HFFc6 (cell line): ENCODE results near the gene UBE2D2. TPM values are rescaled to one million over a fixed set of nuclear protein-coding genes. Genes with fewer than 3 reads are reported as not detected.

Experiments
- DNase-seq: peaks from one replicate; pipeline ENCODE4 v3.0.0-alpha.2; 2018
- H3K27ac Mint-ChIP-seq: 2 replicates; pipeline ENCODE4 v1.8.0; 2020; ENCODE audit warnings: mild to moderate bottlenecking, mixed read lengths
- H3K27me3 Mint-ChIP-seq: 2 replicates; pipeline ENCODE4 v1.8.0; 2021; ENCODE audit warnings: mild to moderate bottlenecking, moderate library complexity, mixed read lengths; ENCODE audit not compliant: insufficient read depth
- H3K36me3 Mint-ChIP-seq: 2 replicates; pipeline ENCODE4 v1.8.0; 2021; ENCODE audit warnings: low read depth, mixed read lengths
- H3K4me1 Mint-ChIP-seq: 2 replicates; pipeline ENCODE4 v1.8.0; 2020; ENCODE audit warnings: low read depth, mixed read lengths
- H3K4me3 Mint-ChIP-seq: 2 replicates; pipeline ENCODE4 v1.8.0; 2020; ENCODE audit warnings: mild to moderate bottlenecking, moderate library complexity, mixed read lengths
- H3K9me3 Mint-ChIP-seq: 2 replicates; pipeline ENCODE4 v1.8.0; 2020; ENCODE audit warnings: mild to moderate bottlenecking, mixed read lengths
- CTCF ChIP-seq: fragments of 200-600 bp; sonication (generic); IDR thresholded peaks from 2 replicates; pipeline ENCODE4 v1.5.0; 2021; ENCODE audit warnings: antibody characterized with exemption, mild to moderate bottlenecking
- total RNA-seq, 6 experiments: library from RNA; stranded (reverse); fragmentation: NEBNext Ultra II Directional; extraction: Animal tissue kit (Norgen Biotek cat#: 25700); gene quantifications; 2 replicates in 1 of 6; 3 replicates in 5 of 6; pipeline ENCODE4 v1.2.3, GENCODE V29; 2021

UBE2D2 gene
- total RNA-seq, 6 experiments from 2014 or later, result 113 to 144 (median 123) TPM

- no peak for TF ChIP-seq CTCF
- H3K4me1 Mint-ChIP-seq, result peaks cover 18% of the 10 kb centered on the region
- no peak for DNase-seq
- no peaks in the 10 kb centered on the region for H3K36me3 Mint-ChIP-seq
- no peak overlapping the region for H3K27ac Mint-ChIP-seq
- H3K4me3 Mint-ChIP-seq, result no peak overlapping the region
- H3K9me3 Mint-ChIP-seq, result no peaks in the 10 kb centered on the region
- H3K27me3 Mint-ChIP-seq, result peaks cover 5% of the 10 kb centered on the region
Measured at GRCh38 chr5:139642891-139643871, 82.0 kb downstream of the UBE2D2 start.

- H3K27ac Mint-ChIP-seq, result no peak overlapping the region
- H3K27me3 Mint-ChIP-seq, result peaks cover 5% of the 10 kb centered on the region
- no peak for TF ChIP-seq CTCF
- no peak for DNase-seq
- H3K4me3 Mint-ChIP-seq, result no peak overlapping the region
- H3K4me1 Mint-ChIP-seq, result peaks cover 9% of the 10 kb centered on the region; the same call in 1 of the 2 replicates
- H3K36me3 Mint-ChIP-seq, result no peaks in the 10 kb centered on the region
- no peaks in the 10 kb centered on the region for H3K9me3 Mint-ChIP-seq
Measured at GRCh38 chr5:139644001-139644456, 82.9 kb downstream of the UBE2D2 start.

- no peak for DNase-seq
- Mint-ChIP-seq H3K27ac (no peak overlapping the region), H3K27me3 (peaks cover 5% of the 10 kb centered on the region), H3K36me3 (no peaks in the 10 kb centered on the region), H3K4me3 (no peak overlapping the region), H3K4me1 (peaks cover 3% of the 10 kb centered on the region; the same call in 1 of the 2 replicates), H3K9me3 (no peaks in the 10 kb centered on the region)
- TF ChIP-seq CTCF, result no peak
Measured at GRCh38 chr5:139644646-139645429, 83.7 kb downstream of the UBE2D2 start.

GRCh38 chr5:139645430-139645871 is 84.3 kb downstream of the UBE2D2 start:
- no peaks in the 10 kb centered on the region for H3K36me3 Mint-ChIP-seq
- H3K4me1 Mint-ChIP-seq, result no peaks in the 10 kb centered on the region; the same call in 1 of the 2 replicates
- H3K27ac Mint-ChIP-seq, result no peak overlapping the region
- DNase-seq, result no peak
- H3K27me3 Mint-ChIP-seq, result peaks cover 5% of the 10 kb centered on the region
- no peaks in the 10 kb centered on the region for H3K9me3 Mint-ChIP-seq
- no peak overlapping the region for H3K4me3 Mint-ChIP-seq
- no peak for TF ChIP-seq CTCF

GRCh38 chr5:139646111-139646510 is 85.0 kb downstream of the UBE2D2 start:
- DNase-seq, result no peak
- no peak for TF ChIP-seq CTCF
- Mint-ChIP-seq H3K36me3 (no peaks in the 10 kb centered on the region), H3K9me3 (no peaks in the 10 kb centered on the region), H3K4me3 (no peak overlapping the region), H3K27me3 (peaks cover 5% of the 10 kb centered on the region), H3K4me1 (peaks cover 2% of the 10 kb centered on the region; the same call in 1 of the 2 replicates), H3K27ac (no peak overlapping the region)
